Ovary (tissue), 9 donors: ENCODE results near the gene JPT2. TPM values are rescaled to one million over a fixed set of nuclear protein-coding genes. Genes with fewer than 3 reads are reported as not detected.

Experiments used
- DNase-seq, 5 donors: peaks; one replicate each; pipeline ENCODE4 v3.0.0-alpha.2; 2019 to 2020
- H3K27ac ChIP-seq, 2 donors: fragments of 200-600 bp; one replicate each; pipeline versions ENCODE4 v1.5.1 to v1.8.0; 2019 to 2022
- H3K27me3 ChIP-seq: fragments of 200-600 bp; one replicate; pipeline ENCODE4 v1.8.0; 2022
- H3K36me3 ChIP-seq: fragments of 200-600 bp; sonication (generic); one replicate; pipeline ENCODE4 v1.5.1; 2019
- H3K4me1 ChIP-seq: one replicate; pipeline ENCODE4 v1.8.1; 2013; ENCODE audit warnings: mild to moderate bottlenecking, moderate library complexity; ENCODE audit not compliant: insufficient read depth
- H3K4me3 ChIP-seq: fragments of 200-600 bp; sonication (generic); one replicate; pipeline ENCODE4 v1.5.1; 2017
- H3K9me3 ChIP-seq, 2 donors: fragments of 200-600 bp in 1 of 2; sonication (generic) in 1 of 2; one replicate each; pipeline versions ENCODE4 v1.5.1 to v1.8.1; 2013 to 2019; ENCODE audit warnings: mild to moderate bottlenecking in 1 of 2, moderate library complexity in 1 of 2
- CTCF ChIP-seq, 3 donors: fragments of 450-650 bp in 2 of 3; fragments of 200-600 bp in 1 of 3; IDR thresholded peaks; one replicate each; pipeline versions ENCODE4 v1.5.1 to v1.8.0; 2016 to 2022; ENCODE audit warnings: antibody characterized with exemption in 3 of 3, mild to moderate bottlenecking in 1 of 3
- EP300 ChIP-seq: sonication (generic); formaldehyde crosslinking; IDR thresholded peaks from one replicate; pipeline ENCODE4 v1.6.1; 2017; ENCODE audit warnings: antibody characterized with exemption
- POLR2A ChIP-seq: fragments of 450-650 bp; IDR thresholded peaks from one replicate; pipeline ENCODE4 v1.6.1; 2017; ENCODE audit warnings: antibody characterized with exemption, mild to moderate bottlenecking, moderate library complexity
- WGBS, 3 donors: extraction: QIAGEN DNeasy Blood & Tissue Kit in 1 of 3; methylation state at CpG; one replicate each; pipeline versions ENCODE4 v1.1.5 to v1.1.7; 2013 to 2017; 5-methylcytosine and 5-hydroxymethylcytosine counted together
- intact Hi-C, 4 donors: fragments of 100-400 bp; cut with DNase I; formaldehyde crosslinking; loops; one replicate each; pipeline versions ENCODE4 v1.11.0 to v1.15.1; 2022 to 2023
- polyA plus RNA-seq, 2 donors: library from polyadenylated mRNA; stranded (reverse); fragments of 200-250 nt in 1 of 2; fragments of 350-450 nt in 1 of 2; fragmentation: Illumina TruSeq in 1 of 2; extraction: RNeasy Lipid Tissue Mini Kit (QIAGEN cat#74804) in 1 of 2; gene quantifications; one replicate each; pipeline ENCODE4 v1.2.3, GENCODE V29; 2013 to 2014
- total RNA-seq, 7 donors: library from RNA; depleted of rRNA in 2 of 7; stranded (reverse); fragments of >200 nt in 2 of 7; fragmentation: NEBNext Ultra II Directional in 3 of 7; extraction: Animal tissue kit (Norgen Biotek cat#: 25700) in 3 of 7; gene quantifications; one replicate each; pipeline versions ENCODE4 v1.1.0 to v1.2.4, GENCODE V29; 2016 to 2023
- donor health status: DM: no; HTN: no; CAD: no; lungs with moderate emphysema.
- donor health status: DM: no; HTN: no; CAD: no.
- donor health status: Bipolar disorder and iron deficiency.
- donor health status: DM: yes; HTN: yes; CAD: no.
- donor health status: DM: no; HTN: no; CAD: no.
- donor health status: DM: yes; HTN: yes; CAD: no.

The JPT2 gene
- total and polyA plus RNA-seq, 9 donors, result 14.4 to 51.8 (median 44.1) TPM

GRCh38 chr16:1642753-1643152 is 35.3 kb upstream of the JPT2 start:
- no peaks in the 10 kb centered on the region for H3K36me3 ChIP-seq
- H3K27ac ChIP-seq, result no peak overlapping the region
- 89 to 93% (median 92%) methylated on average over 11 of the region's 11 CpGs for WGBS, 3 donors
- TF ChIP-seq POLR2A (no peak), EP300 (no peak), CTCF (IDR thresholded peaks at IDR 0.05) (no peak)
- DNase-seq, result no peak
- H3K4me1 ChIP-seq, result peaks cover 2% of the 10 kb centered on the region
- no peak overlapping the region for H3K4me3 ChIP-seq
- intact Hi-C loops, result no loop called here
- H3K9me3 ChIP-seq, result no peaks in the 10 kb centered on the region
- no peaks in the 10 kb centered on the region for H3K27me3 ChIP-seq

- H3K27ac ChIP-seq, result no peak overlapping the region
- 92 to 96% (median 92%) methylated on average over 12 of the region's 12 CpGs for WGBS, 3 donors
- DNase-seq, result no peak
- TF ChIP-seq CTCF (IDR thresholded peaks at IDR 0.05) (no peak), POLR2A (no peak), EP300 (no peak)
- peaks cover 2% of the 10 kb centered on the region for H3K4me1 ChIP-seq
- H3K27me3 ChIP-seq, result no peaks in the 10 kb centered on the region
- H3K9me3 ChIP-seq, result no peaks in the 10 kb centered on the region
- no peak overlapping the region for H3K4me3 ChIP-seq
- intact Hi-C loops, result no loop called here
- no peaks in the 10 kb centered on the region for H3K36me3 ChIP-seq
Observed at GRCh38 chr16:1643521-1643920, 34.6 kb upstream of the JPT2 start.

- TF ChIP-seq EP300, result no peak
- TF ChIP-seq CTCF (IDR thresholded peaks at IDR 0.05), result no peak
- TF ChIP-seq POLR2A, result no peak
- no peaks in the 10 kb centered on the region for H3K27me3 ChIP-seq
- no peak overlapping the region for H3K4me3 ChIP-seq
- intact Hi-C loops, result no loop called here
- 73 to 88% (median 74%) methylated on average over 13 of the region's 13 CpGs for WGBS, 3 donors
- H3K9me3 ChIP-seq, result no peaks in the 10 kb centered on the region
- no peaks in the 10 kb centered on the region for H3K36me3 ChIP-seq
- DNase-seq, result no peak
- no peaks in the 10 kb centered on the region for H3K4me1 ChIP-seq
- H3K27ac ChIP-seq, result no peak overlapping the region
Observed at GRCh38 chr16:1645914-1646525, 32.1 kb upstream of the JPT2 start.

GRCh38 chr16:1647856-1648255 is 30.2 kb upstream of the JPT2 start:
- no peaks in the 10 kb centered on the region for H3K9me3 ChIP-seq
- intact Hi-C loops, result no loop called here
- WGBS, 3 donors, result 89 to 95% (median 94%) methylated on average over 13 of the region's 13 CpGs
- no peak for DNase-seq
- H3K4me1 ChIP-seq, result no peaks in the 10 kb centered on the region
- H3K4me3 ChIP-seq, result no peak overlapping the region
- no peak for TF ChIP-seq EP300
- no peak for TF ChIP-seq POLR2A
- TF ChIP-seq CTCF (IDR thresholded peaks at IDR 0.05), result no peak
- no peaks in the 10 kb centered on the region for H3K27me3 ChIP-seq
- no peak overlapping the region for H3K27ac ChIP-seq
- H3K36me3 ChIP-seq, result no peaks in the 10 kb centered on the region
